NOMO-1 treated with DMSO at 0.1 percent for 48 hours (cell line): ENCODE results near the gene PTBP1.
"Not testable (repeated sequence)": the region's sequence is repeated elsewhere in the genome, so short reads cannot be mapped to it uniquely, and the experiment has no call there.

Experiments
- DNase-seq: peaks from one replicate; lab custom pipeline; 2025; ENCODE audit not compliant: unreplicated experiment; lab: John Stamatoyannopoulos, UW

Gene PTBP1

DNA sequence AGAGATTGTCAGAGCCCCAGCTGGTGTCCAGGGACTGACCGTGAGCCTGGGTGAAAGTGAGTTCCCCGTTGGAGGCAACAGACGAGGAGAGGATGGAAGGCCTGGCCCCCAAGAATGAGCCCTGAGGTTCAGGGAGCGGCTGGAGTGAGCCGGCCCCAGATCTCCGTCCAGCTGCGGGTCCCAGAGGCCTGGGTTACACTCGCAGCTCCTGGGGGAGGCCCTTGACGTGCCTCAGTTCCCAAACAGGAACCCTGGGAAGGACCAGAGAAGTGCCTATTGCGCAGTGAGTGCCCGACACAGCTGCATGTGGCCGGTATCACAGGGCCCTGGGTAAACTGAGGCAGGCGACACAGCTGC lies 53.7 kb downstream of the PTBP1 start:
- DNase-seq: no peak

DNA sequence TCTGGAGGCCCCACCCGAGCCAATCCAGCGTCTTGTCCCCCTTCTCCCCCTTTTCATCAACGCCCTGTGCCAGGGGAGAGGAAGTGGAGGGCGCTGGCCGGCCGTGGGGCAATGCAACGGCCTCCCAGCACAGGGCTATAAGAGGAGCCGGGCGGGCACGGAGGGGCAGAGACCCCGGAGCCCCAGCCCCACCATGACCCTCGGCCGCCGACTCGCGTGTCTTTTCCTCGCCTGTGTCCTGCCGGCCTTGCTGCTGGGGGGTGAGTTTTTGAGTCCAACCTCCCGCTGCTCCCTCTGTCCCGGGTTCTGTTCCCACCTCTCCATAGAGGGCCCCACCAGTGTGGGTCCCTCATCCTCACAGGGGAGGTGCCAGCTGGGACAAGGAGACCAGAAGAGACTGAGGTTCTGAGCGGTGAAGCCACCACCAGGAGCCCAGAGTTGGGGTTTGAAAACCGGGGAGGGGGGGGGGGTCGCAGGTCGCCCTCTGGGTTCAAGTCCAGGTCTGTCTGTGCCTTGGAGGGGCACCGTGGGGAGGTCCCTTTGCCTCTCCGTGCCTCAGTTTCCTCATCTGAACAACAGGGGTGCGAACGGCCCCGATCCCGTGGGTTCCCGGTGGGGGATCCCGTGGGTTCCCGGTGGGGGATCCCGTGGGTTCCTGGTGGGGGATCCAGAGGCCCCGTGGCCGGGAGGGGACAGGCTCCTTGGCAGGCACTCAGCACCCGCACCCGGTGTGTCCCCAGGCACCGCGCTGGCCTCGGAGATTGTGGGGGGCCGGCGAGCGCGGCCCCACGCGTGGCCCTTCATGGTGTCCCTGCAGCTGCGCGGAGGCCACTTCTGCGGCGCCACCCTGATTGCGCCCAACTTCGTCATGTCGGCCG lies 55.1 kb downstream of the PTBP1 start, which contains the start of gene ELANE:
TSS of gene ELANE (plus strand) at position 168 of the 878 bp plus-strand sequence. CDS start at position 194, 26 bp downstream.
- DNase-seq: peak; percentile 55

DNA sequence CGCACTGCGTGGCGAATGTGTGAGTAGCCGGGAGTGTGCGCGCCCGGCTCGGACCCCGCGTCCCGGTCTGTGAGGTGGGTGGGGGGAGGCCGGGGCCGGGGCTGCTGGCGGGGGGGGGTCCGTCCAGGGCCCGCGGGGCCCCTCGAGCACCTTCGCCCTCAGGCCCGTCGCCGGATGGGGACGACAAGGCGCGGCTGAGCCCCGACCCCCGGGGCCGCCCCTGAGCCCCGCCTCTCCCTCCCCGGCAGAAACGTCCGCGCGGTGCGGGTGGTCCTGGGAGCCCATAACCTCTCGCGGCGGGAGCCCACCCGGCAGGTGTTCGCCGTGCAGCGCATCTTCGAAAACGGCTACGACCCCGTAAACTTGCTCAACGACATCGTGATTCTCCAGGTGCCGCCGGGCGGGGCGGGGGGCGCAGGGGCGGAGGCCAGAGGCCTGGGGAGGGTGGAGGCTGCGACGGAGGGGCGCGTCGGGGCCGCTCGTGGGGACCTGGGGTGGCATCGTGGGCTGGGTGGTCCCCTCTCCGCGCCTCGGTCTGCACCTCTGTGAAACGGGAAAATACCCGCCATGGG lies 55.8 kb downstream of the PTBP1 start:
- DNase-seq: no peak

GRCh38 chr19:853614-854220 lies 56.5 kb downstream of the PTBP1 start:
- DNase-seq: not testable (repeated sequence)

DNA sequence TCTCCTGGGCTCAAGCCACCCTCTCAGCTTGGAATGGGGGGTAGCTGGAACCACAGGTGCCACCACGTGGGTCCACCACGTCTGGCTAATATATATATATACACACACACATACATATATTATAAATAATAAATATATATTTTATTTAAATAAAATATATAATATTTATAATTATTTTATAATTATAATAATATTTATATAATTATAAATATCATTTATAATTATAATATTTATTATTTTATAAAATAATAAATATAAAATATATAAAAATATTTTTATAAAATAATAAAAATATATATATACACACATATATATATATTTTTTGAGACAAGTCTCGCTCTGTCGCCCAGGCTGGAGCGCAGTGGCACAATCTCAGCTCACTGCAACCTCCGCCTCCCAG lies 57.3 kb downstream of the PTBP1 start:
- DNase-seq: no peak

GRCh38 chr19:855142-855541 lies 57.9 kb downstream of the PTBP1 start:
- no peak for DNase-seq

DNA sequence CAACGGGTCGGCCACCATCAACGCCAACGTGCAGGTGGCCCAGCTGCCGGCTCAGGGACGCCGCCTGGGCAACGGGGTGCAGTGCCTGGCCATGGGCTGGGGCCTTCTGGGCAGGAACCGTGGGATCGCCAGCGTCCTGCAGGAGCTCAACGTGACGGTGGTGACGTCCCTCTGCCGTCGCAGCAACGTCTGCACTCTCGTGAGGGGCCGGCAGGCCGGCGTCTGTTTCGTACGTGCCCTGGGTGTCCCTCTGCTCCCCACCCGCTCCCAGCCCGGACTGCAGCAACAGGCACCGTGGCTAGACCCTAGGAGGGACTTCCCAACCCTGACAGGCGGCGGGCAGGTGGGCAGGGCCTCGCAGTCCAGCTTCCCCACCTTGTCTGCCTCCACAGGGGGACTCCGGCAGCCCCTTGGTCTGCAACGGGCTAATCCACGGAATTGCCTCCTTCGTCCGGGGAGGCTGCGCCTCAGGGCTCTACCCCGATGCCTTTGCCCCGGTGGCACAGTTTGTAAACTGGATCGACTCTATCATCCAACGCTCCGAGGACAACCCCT lies 58.4 kb downstream of the PTBP1 start:
- DNase-seq: no peak

GRCh38 chr19:858284-858683 lies 61.0 kb downstream of the PTBP1 start:
- no peak for DNase-seq

DNA sequence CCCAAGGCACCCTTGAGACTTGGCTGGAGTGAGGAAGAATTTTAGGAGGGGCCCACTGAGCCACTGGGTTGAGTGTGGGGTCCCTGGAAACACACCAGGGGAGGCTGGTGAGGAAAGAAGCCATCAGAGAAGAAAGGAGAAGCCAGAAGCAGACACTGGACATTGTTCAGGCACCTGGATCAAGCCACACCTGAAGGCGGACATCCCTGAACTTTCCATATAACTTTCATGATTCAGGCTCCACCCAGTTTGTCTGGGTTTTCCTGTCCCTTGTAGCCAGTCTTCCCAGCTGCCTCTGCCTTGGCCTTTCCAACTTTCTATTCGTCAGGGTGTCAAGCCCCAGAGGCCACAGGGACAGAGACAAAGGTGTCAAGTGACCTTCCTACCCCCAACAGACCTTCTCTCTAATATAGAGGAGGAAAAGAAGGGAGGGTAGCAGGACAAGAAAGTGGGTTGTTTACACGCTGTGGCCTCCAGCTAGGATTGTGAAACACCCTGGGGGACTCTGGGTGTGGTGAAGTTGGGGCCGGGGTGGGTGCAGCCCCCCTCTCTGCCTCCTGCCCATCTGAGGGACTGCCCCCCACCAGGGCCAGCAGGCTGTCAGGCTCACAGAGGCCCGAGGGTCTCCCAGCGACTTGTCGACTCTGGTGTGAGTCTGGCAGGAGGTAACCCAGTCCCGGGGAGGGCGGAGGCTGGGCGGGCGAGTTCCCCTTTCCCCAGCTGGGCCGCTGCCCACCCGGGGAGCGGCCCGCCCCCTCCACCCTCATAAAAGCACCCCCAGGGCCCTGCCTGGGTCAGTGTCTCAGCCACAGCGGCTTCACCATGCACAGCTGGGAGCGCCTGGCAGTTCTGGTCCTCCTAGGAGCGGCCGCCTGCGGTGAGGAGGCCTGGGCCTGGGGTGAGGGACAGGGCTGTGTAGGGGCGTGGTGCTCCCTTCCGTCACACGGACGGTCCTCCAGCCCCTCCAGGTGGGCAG lies 61.9 kb downstream of the PTBP1 start, which contains the start of gene CFD:
TSS of gene CFD (plus strand) at position 797 of the 976 bp plus-strand sequence. CDS start at position 823, 26 bp downstream.
- peak; percentile 69 for DNase-seq

- no peak for DNase-seq
Measured at GRCh38 chr19:861141-861755, 64.0 kb downstream of the PTBP1 start.
